Upper lobe of right lung (tissue), 1 donor: Measurements from ENCODE around the gene GRAMD1A. TPM values are rescaled to one million over a fixed set of nuclear protein-coding genes. Genes with fewer than 3 reads are reported as not detected.

Source experiments
- ATAC-seq: fragments of 200-7000 bp; cut with Tn5 transposase; one replicate; pipeline ENCODE4 v1.9.1; 2020; ENCODE audit warnings: mild to moderate bottlenecking, moderate library complexity
- DNase-seq: peaks from one replicate; pipeline ENCODE4 v3.0.0-alpha.2; 2020
- H3K27ac ChIP-seq: fragments of 200-600 bp; one replicate; pipeline ENCODE4 v1.8.0; 2022
- H3K27me3 ChIP-seq: fragments of 200-600 bp; one replicate; pipeline ENCODE4 v1.8.0; 2022; ENCODE audit warnings: mild to moderate bottlenecking
- H3K36me3 ChIP-seq: fragments of 200-600 bp; one replicate; pipeline ENCODE4 v1.8.0; 2022
- H3K4me1 ChIP-seq: fragments of 200-600 bp; one replicate; pipeline ENCODE4 v1.8.0; 2022
- H3K4me3 ChIP-seq: fragments of 200-600 bp; one replicate; pipeline ENCODE4 v1.8.0; 2022; ENCODE audit warnings: mild to moderate bottlenecking
- H3K9me3 ChIP-seq: fragments of 200-600 bp; one replicate; pipeline ENCODE4 v1.8.0; 2022
- intact Hi-C: fragments of 100-400 bp; cut with DNase I; formaldehyde crosslinking; loops from one replicate; pipeline ENCODE4 v1.11.0; 2022
- total RNA-seq: library from RNA; stranded (reverse); fragmentation: NEBNext Ultra II Directional; extraction: Animal tissue kit (Norgen Biotek cat#: 25700); gene quantifications from one replicate; pipeline ENCODE4 v1.2.1, GENCODE V29; 2021
- TF ChIP-seq, protein P1 (sequence below): fragments of 200-600 bp; IDR thresholded peaks from one replicate; pipeline ENCODE4 v1.8.0; 2022; ENCODE audit warnings: antibody characterized with exemption
- donor health status: DM: no; HTN: yes; CAD: no; lungs with severe emphysema.

GRAMD1A gene
- total RNA-seq, 1 donor from 2014 or later = 107 TPM

- H3K4me1 ChIP-seq = peaks cover 52% of the 10 kb centered on the region
- H3K36me3 ChIP-seq = no peaks in the 10 kb centered on the region
- H3K4me3 ChIP-seq = peak overlapping the region; percentile 25
- peak overlapping the region; percentile 65 for H3K27ac ChIP-seq
- no peaks in the 10 kb centered on the region for H3K27me3 ChIP-seq
- DNase-seq = no peak
- no peak for ATAC-seq
- TF ChIP-seq, protein P1, sequence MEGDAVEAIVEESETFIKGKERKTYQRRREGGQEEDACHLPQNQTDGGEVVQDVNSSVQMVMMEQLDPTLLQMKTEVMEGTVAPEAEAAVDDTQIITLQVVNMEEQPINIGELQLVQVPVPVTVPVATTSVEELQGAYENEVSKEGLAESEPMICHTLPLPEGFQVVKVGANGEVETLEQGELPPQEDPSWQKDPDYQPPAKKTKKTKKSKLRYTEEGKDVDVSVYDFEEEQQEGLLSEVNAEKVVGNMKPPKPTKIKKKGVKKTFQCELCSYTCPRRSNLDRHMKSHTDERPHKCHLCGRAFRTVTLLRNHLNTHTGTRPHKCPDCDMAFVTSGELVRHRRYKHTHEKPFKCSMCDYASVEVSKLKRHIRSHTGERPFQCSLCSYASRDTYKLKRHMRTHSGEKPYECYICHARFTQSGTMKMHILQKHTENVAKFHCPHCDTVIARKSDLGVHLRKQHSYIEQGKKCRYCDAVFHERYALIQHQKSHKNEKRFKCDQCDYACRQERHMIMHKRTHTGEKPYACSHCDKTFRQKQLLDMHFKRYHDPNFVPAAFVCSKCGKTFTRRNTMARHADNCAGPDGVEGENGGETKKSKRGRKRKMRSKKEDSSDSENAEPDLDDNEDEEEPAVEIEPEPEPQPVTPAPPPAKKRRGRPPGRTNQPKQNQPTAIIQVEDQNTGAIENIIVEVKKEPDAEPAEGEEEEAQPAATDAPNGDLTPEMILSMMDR = no peak
- no peaks in the 10 kb centered on the region for H3K9me3 ChIP-seq
- intact Hi-C loops = no loop called here
Measured at GRCh38 chr19:35038623-35039512, 38.7 kb downstream of the GRAMD1A start.

DNA sequence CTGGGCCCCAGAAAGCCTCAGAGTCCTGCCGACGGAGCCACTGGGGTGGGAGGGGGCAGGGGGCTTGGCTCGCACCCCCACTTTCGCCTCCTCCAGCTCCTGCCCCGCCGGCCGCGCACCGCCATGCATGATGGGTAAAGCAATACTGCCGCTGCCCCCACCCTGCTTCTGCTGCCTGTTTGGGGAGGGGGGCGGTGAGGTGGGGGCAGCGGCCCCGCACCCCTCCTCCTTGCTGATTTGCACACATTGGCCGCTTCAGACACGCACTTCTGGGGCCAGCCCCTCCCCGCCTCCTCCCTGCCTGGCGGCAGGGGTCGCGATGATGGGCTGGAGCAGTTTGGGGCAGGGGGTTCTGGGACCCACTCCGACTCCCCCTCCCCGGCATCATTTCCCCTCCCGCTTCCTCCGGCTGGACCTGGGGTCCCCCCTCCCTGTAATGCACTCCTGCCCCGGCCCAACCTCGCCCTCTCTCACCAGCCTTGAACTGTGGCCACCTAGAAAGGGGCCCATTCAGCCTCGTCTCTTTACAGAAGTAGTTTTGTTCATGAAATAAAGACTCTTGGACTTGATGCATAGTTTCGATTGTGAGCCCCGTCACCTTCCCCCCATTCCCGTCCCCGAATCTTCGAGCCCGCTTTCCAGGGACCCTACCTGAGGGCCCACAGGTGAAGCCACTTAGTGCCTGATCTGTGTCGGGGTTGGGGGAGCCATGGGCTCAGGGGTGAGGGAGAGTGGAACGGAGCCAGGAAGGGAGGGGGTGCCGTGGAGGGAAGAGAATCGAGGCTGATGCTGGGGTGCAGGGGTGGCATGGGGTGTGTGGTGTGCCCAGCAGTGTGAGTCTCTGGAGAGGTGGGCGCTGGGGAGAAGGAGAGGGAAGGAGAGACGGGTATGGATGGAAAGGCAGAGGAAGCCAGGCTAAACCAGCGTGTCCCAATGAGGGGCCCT, 40.0 kb downstream of the GRAMD1A start:
- ATAC-seq (no peak), DNase-seq (no peak)
- TF ChIP-seq, protein P1 = no peak
- Histone ChIP-seq H3K4me1 (peaks cover 55% of the 10 kb centered on the region), H3K27ac (peak overlapping the region; percentile 78), H3K36me3 (no peaks in the 10 kb centered on the region), H3K4me3 (peak overlapping the region; percentile 39), H3K9me3 (no peaks in the 10 kb centered on the region), H3K27me3 (no peaks in the 10 kb centered on the region)
- intact Hi-C loops = no loop called here

DNA sequence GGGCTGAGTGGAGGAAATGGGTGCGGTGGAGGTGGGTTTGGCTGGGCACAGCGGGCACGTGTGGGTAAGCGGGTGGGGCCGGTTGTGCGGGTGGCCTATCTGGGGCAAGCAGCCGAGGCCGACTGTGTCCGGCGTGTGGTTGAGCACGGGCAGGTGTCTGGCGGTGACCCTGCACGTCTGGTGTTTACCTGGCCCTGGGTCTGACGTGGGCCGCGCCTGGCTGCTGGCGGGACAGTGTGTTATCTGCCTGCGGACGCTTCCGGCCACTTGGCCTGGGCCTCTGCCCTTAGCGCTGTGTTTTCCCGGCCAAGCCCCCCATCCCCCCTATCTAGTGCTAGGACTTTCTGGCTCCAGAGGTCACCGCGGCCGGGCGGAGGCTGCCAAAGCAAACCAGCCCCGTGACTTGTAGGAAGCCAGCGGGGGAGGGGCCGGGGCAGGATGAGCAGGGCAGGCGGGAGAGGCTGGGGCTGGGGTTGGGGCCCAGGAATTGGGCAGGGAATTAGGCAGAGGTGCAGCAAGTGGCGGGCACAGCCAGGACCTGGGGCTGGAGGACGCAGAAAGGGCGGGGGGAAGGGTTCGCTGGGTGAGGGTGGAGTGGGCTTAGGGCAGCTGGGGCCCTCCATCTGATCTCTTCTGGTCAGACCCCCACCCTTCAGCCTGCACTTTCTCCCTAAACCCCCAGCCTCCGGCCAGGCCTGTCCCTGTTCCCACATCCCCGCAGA, 40.9 kb downstream of the GRAMD1A start:
- peak overlapping the region; percentile 39 for H3K4me3 ChIP-seq

GRCh38 chr19:35041548-35042055, 41.5 kb downstream of the GRAMD1A start, which contains the start of gene HPN:
HPN (plus strand) TSS chr19:35041721; CDS start chr19:35042507, 786 bp downstream.
- H3K27ac ChIP-seq = peak within 1 kb of the TSS; percentile 78
- TF ChIP-seq, protein P1 = no peak
- no peaks in the 10 kb centered on the region for H3K27me3 ChIP-seq
- ATAC-seq (peak; percentile 77), DNase-seq (peak; percentile 92)
- intact Hi-C loops = no loop called here
- no peaks in the 10 kb centered on the region for H3K9me3 ChIP-seq
- H3K36me3 ChIP-seq = no peaks in the 10 kb centered on the region
- peak within 1 kb of the TSS; percentile 39 for H3K4me3 ChIP-seq
- H3K4me1 ChIP-seq = peaks cover 55% of the 10 kb centered on the region

More for the DNA sequence above, 40.9 kb downstream of the GRAMD1A start:
- Histone ChIP-seq H3K27me3 (no peaks in the 10 kb centered on the region), H3K4me1 (peaks cover 55% of the 10 kb centered on the region), H3K36me3 (no peaks in the 10 kb centered on the region), H3K27ac (peak overlapping the region; percentile 78), H3K9me3 (no peaks in the 10 kb centered on the region)
- intact Hi-C loops = no loop called here
- ATAC-seq (peak; percentile 81), DNase-seq (peak; percentile 96)
- TF ChIP-seq, protein P1 = no peak
